Panc1 (cell line): ENCODE results near the gene ACER1.

Source experiments
- POLR2AphosphoS5 ChIP-seq: IDR thresholded peaks from 2 replicates; pipeline ENCODE4 v1.6.1; 2012; ENCODE audit warnings: mild to moderate bottlenecking, low read depth, low read length, moderate library complexity
- SIN3A ChIP-seq: IDR thresholded peaks from 2 replicates; pipeline ENCODE4 v1.6.1; 2012; ENCODE audit warnings: low read depth, mild to moderate bottlenecking, low read length, moderate library complexity, borderline replicate concordance; ENCODE audit not compliant: insufficient read depth
- TCF7L2 ChIP-seq: IDR thresholded peaks from 2 replicates; pipeline ENCODE4 v1.6.1; 2011; ENCODE audit warnings: mild to moderate bottlenecking, low read depth, low read length, inconsistent platforms
- TF ChIP-seq, protein P1 (sequence below): fragments of 450-650 bp; IDR thresholded peaks from 2 replicates; pipeline ENCODE4 v1.5.1; 2017; ENCODE audit warnings: mild to moderate bottlenecking
- TF ChIP-seq, protein P2 (sequence below), 2 experiments: IDR thresholded peaks; 2 replicates each; pipeline ENCODE4 v1.6.1; 2011 to 2012; ENCODE audit warnings: low read depth in 2 of 2, control low read depth in 1 of 2, low read length in 1 of 2, mild to moderate bottlenecking in 1 of 2, moderate library complexity in 1 of 2; ENCODE audit not compliant: insufficient read depth in 1 of 2

DNA sequence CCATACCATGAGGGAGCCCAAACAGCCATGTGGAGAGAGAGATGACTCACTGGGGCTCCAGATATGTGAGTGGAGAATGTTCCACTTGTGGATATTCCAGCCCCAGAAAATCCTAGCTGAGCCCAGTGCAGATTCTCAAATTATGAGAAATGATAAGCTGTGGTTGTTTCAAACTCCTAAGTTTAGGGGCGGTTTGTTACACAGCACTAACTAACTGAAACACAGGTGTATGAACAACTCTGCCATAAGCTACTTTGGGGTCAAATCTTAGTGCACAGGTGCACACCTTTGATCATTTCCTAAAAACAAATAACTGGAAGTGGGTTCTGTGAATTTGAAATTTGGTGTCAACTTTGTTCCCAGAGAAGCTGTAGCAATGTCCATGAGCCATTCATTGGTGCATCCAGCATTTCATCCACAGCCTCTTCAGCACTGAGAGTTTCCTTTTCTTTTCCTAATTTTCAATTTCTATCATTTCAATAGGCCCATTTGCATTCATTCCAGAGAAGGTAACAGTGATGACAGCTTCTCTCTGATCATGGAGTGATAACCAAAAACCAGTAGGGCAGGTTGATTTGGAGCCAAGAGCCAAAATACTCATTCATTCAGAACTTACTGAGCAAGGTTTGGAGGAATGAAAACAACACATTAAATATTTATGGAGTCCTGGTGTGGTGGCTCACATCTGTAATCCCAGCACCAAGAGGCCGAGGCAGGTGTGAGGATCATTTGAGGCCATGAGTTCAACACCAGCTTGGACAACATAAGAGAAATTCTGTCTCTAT is 19.2 kb upstream of the ACER1 start:
- TF ChIP-seq, protein P1, sequence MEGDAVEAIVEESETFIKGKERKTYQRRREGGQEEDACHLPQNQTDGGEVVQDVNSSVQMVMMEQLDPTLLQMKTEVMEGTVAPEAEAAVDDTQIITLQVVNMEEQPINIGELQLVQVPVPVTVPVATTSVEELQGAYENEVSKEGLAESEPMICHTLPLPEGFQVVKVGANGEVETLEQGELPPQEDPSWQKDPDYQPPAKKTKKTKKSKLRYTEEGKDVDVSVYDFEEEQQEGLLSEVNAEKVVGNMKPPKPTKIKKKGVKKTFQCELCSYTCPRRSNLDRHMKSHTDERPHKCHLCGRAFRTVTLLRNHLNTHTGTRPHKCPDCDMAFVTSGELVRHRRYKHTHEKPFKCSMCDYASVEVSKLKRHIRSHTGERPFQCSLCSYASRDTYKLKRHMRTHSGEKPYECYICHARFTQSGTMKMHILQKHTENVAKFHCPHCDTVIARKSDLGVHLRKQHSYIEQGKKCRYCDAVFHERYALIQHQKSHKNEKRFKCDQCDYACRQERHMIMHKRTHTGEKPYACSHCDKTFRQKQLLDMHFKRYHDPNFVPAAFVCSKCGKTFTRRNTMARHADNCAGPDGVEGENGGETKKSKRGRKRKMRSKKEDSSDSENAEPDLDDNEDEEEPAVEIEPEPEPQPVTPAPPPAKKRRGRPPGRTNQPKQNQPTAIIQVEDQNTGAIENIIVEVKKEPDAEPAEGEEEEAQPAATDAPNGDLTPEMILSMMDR = no peak
- TF ChIP-seq, protein P2, sequence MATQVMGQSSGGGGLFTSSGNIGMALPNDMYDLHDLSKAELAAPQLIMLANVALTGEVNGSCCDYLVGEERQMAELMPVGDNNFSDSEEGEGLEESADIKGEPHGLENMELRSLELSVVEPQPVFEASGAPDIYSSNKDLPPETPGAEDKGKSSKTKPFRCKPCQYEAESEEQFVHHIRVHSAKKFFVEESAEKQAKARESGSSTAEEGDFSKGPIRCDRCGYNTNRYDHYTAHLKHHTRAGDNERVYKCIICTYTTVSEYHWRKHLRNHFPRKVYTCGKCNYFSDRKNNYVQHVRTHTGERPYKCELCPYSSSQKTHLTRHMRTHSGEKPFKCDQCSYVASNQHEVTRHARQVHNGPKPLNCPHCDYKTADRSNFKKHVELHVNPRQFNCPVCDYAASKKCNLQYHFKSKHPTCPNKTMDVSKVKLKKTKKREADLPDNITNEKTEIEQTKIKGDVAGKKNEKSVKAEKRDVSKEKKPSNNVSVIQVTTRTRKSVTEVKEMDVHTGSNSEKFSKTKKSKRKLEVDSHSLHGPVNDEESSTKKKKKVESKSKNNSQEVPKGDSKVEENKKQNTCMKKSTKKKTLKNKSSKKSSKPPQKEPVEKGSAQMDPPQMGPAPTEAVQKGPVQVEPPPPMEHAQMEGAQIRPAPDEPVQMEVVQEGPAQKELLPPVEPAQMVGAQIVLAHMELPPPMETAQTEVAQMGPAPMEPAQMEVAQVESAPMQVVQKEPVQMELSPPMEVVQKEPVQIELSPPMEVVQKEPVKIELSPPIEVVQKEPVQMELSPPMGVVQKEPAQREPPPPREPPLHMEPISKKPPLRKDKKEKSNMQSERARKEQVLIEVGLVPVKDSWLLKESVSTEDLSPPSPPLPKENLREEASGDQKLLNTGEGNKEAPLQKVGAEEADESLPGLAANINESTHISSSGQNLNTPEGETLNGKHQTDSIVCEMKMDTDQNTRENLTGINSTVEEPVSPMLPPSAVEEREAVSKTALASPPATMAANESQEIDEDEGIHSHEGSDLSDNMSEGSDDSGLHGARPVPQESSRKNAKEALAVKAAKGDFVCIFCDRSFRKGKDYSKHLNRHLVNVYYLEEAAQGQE (IDR thresholded peaks at IDR 0.05; ENCODE audit: insufficient read depth in 1 of 2, low read depth in 2 of 2, low read length in 1 of 2) = no peak
- TF ChIP-seq POLR2AphosphoS5 = no peak
- no peak for TF ChIP-seq TCF7L2
- TF ChIP-seq SIN3A = no peak
